Measurements from ENCODE around the gene NR2C1. TPM values are rescaled to one million over a fixed set of nuclear protein-coding genes. Genes with fewer than 3 reads are reported as not detected.

The NR2C1 gene
- total and polyA plus RNA-seq, 2 of the 8 experiments (the other 6 are each of a cell fraction or from before 2014, with no cell fraction given) = 22.8 to 48.3 TPM

- Histone ChIP-seq H3K56ac (replicated peaks; ENCODE audit: insufficient read length, low read depth, low read length) (no peak overlapping the region), H2BK15ac (ENCODE audit: low read length) (0 out of 2 replicates have a peak overlapping the region, but pooled peaks have one; percentile 29), H2AK5ac (ENCODE audit: low read depth, low read length) (peak overlapping the region; percentile 8; the same call in 1 of the 2 replicates), H3K27me3 (replicated peaks in 1 of 4; ENCODE audit: control insufficient read depth in 3 of 4, extremely low read depth in 1 of 4, insufficient read depth in 3 of 4, low read length in 3 of 4) (no peaks in the 10 kb centered on the region), H2BK120ac (replicated peaks; ENCODE audit: low read depth, low read length) (no peak overlapping the region), H3K79me2 (ENCODE audit: control insufficient read depth in 1 of 2, insufficient read depth in 2 of 2, low read length in 2 of 2) (peaks cover 4 to 38% of the 10 kb centered on the region in 2 experiments), H3K79me1 (ENCODE audit: low read depth, low read length) (no peaks in the 10 kb centered on the region; the same call in 1 of the 2 replicates), H3K4ac (replicated peaks; ENCODE audit: insufficient read length, low read depth, low read length) (no peak overlapping the region), H3K4me1 (replicated peaks in 1 of 4; ENCODE audit: control insufficient read depth in 3 of 4, insufficient read depth in 4 of 4, low read length in 3 of 4) (no peaks in the 10 kb centered on the region), H4K5ac (ENCODE audit: insufficient read length, low read depth, low read length) (no peak overlapping the region), H3K27ac (ENCODE audit: low read depth, low read length) (no peak overlapping the region), H3K9ac (replicated peaks in 1 of 4; ENCODE audit: extremely low read depth in 1 of 4, low read depth in 3 of 4, low read length in 3 of 4) (peak overlapping the region in 2 of 4 experiments; percentile 66 to 79; a peak in 2 of 7 replicates), H2BK12ac (ENCODE audit: low read depth, low read length) (no peak overlapping the region), H3K14ac (ENCODE audit: insufficient read length) (no peak overlapping the region), H4K8ac (ENCODE audit: extremely low read depth, insufficient read depth, low read length) (no peak overlapping the region), H3K18ac (ENCODE audit: extremely low read depth, low read length) (no peak overlapping the region), H2AFZ (ENCODE audit: low read length) (peak overlapping the region; percentile 6; the same call in 1 of the 2 replicates), H4K20me1 (replicated peaks in 1 of 2; ENCODE audit: control insufficient read depth in 1 of 2, insufficient read depth in 2 of 2, low read length in 2 of 2) (peaks cover 0 to 3% of the 10 kb centered on the region in 2 experiments), H3K23ac (ENCODE audit: insufficient read length) (no peak overlapping the region), H3K9me3 (ENCODE audit: insufficient read depth in 2 of 2, low read depth in 1 of 2, low read length in 1 of 2) (no peaks in the 10 kb centered on the region), H3K4me3 (ENCODE audit: extremely low read depth in 1 of 4, insufficient read depth in 2 of 4, low read depth in 3 of 4, low read length in 4 of 4) (peak overlapping the region in 2 of 4 experiments; percentile 89 to 97; a peak in 4 of 8 replicates), H3K36me3 (ENCODE audit: control insufficient read depth in 2 of 4, insufficient read depth in 4 of 4, low read length in 3 of 4) (peaks cover 0 to 6% (median 0%) of the 10 kb centered on the region in 4 experiments; a peak in 2 of 8 replicates), H2BK20ac (ENCODE audit: low read length) (no peak overlapping the region), H3K23me2 (ENCODE audit: low read depth, low read length) (0 out of 2 replicates have a peak, but pooled peaks cover 2% of the 10 kb centered on the region), H3K4me2 (ENCODE audit: insufficient read depth in 1 of 2, low read depth in 2 of 2, low read length in 2 of 2) (no peak overlapping the region), H4K91ac (replicated peaks; ENCODE audit: insufficient read length, low read length) (no peak overlapping the region), H2BK5ac (ENCODE audit: low read depth, low read length) (no peak overlapping the region)
- 65% methylated on average over 23 of the region's 23 CpGs; no CpG with 5 or more reads in 1 of the 2 experiments for WGBS, 2 experiments (ENCODE audit: extremely low coverage in 1 of 2, insufficient coverage in 1 of 2, insufficient read length in 1 of 2, insufficient replicate concordance in 2 of 2, low coverage in 1 of 2, low lambda C conversion rate in 2 of 2, missing lambda C conversion rate in 1 of 2)
- peak; percentile 88 for FAIRE-seq
- POLR2A ChIA-PET (ENCODE audit: partially characterized antibody) = interaction anchor here (0.7 to 2.8 kb wide), 9 partner anchors 9 to 400 kb away, joined by 3 to 13 read pairs (median 5); partner anchors contain the start of genes FGD6, METAP2, NDUFA12 and VEZT
- DNase-seq (ENCODE audit: low read depth in 1 of 2, low spot score in 2 of 2) = no peak
- CTCF ChIA-PET (ENCODE audit: partially characterized antibody) = interaction anchor here (0.6 to 2.0 kb wide), 15 partner anchors 10 to 442 kb away, joined by 3 to 9 read pairs (median 3); partner anchors contain the start of gene METAP2
- TF ChIP-seq RAD21 (IDR thresholded peaks at IDR 0.05 in 1 of 2, conservative IDR thresholded peaks at IDR 0.05 in 1 of 2; ENCODE audit: low read depth in 2 of 2, low read length in 2 of 2) (peak in 1 of 2 experiments; percentile 30; a peak in 2 of 4 replicates), SIX5 (IDR thresholded peaks at IDR 0.05; ENCODE audit: low read depth, low read length) (no peak), EGR1 (IDR thresholded peaks at IDR 0.05; ENCODE audit: borderline replicate concordance, low read depth, low read length) (no peak), CTCF (IDR thresholded peaks at IDR 0.05; ENCODE audit: control extremely low read depth in 1 of 3, insufficient read depth in 1 of 3, low read depth in 1 of 3, low read length in 3 of 3) (peak; percentile 65 to 93 (median 90); a peak in 3 of 4 replicates), TCF12 (IDR thresholded peaks at IDR 0.05; ENCODE audit: low read depth, low read length) (no peak), E2F6 (IDR thresholded peaks at IDR 0.05) (peak; percentile 57), MAFK (IDR thresholded peaks at IDR 0.05; ENCODE audit: low read depth, low read length) (no peak)
These were observed 491 bp upstream of the NR2C1 start for GRCh38 chr12:95073698-95074520.
